ENCODE data around the gene PLEKHM3. TPM values are rescaled to one million over a fixed set of nuclear protein-coding genes. Genes with fewer than 3 reads are reported as not detected.
"Not testable (repeated sequence)": the region's sequence is repeated elsewhere in the genome, so short reads cannot be mapped to it uniquely, and the experiment has no call there.

The PLEKHM3 gene
- total RNA-seq, 1 donor from 2014 or later: 7.2 TPM

DNA sequence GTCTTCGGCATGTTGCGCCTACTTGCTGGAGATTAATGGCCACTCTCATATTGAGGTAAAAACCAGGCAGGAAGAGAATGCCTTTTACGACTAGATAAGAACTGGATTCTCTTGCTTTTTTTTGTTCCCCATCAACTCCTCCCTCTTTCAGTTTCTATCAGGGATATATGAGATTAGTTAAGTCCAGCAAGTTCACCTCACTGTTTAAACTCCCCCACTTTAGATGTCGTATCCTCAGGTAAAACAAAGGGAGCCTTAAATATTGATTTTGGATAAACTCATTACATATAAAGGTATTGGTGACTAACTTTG, 98.4 kb downstream of the PLEKHM3 start:
- peak in 1 of 2 donors; percentile 16 for DNase-seq (ENCODE audit: low read depth in 2 of 2)

- DNase-seq (ENCODE audit: low read depth in 2 of 2): peak; percentile 88 to 95
These were observed 99.0 kb downstream of the PLEKHM3 start for GRCh38 chr2:207926133-207926988.

- DNase-seq (ENCODE audit: low read depth in 2 of 2): no peak
These were observed 99.7 kb downstream of the PLEKHM3 start for GRCh38 chr2:207925601-207926000.

DNA sequence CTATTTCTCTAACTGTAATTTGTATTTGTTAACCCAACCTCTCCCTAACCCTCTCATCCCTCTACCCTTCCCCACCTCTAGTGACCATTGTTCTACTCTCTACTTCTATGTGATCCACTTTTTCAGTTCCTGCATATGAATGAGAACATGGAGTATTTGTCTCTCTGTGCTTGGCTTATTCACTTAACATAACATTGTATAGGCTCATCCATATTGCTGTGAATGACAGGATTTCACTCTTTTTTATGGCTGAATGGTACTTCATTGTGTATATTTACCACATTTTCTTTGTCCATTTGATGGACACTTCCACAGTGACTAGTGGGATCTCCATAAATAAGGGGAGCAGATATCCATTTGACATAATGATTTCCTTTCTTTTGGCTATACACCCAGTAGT, 103.7 kb downstream of the PLEKHM3 start:
- DNase-seq (ENCODE audit: low read depth in 2 of 2): no peak

GRCh38 chr2:207920721-207921120, 104.6 kb downstream of the PLEKHM3 start:
- no peak for DNase-seq (ENCODE audit: low read depth in 2 of 2)

DNA sequence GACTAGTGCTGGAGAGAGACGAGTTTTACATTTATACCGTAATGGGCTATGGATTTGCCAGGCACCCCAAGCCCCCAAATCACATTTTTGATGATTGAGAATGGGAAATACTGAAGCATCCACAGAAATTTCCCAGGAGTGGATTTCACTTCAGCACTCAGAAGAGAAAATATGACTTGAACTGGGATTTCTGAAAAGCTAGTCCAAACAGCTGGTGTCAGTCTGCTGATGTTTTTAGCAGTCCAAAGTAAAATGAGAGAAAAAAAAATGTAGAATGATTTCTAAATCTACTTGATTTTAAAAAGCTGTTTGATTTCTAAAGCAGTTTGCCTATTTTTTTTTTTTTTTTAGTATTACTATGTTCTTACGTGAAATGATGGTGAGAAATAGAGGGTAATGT, 105.0 kb downstream of the PLEKHM3 start:
- DNase-seq (ENCODE audit: low read depth in 2 of 2): no peak

GRCh38 chr2:207919164-207919919, 106.0 kb downstream of the PLEKHM3 start:
- DNase-seq (ENCODE audit: low read depth in 2 of 2): no peak

- no peak for DNase-seq (ENCODE audit: low read depth in 2 of 2)
These were observed 110.6 kb downstream of the PLEKHM3 start for GRCh38 chr2:207914716-207915115.

GRCh38 chr2:207913772-207914358, 111.5 kb downstream of the PLEKHM3 start:
- no peak for DNase-seq (ENCODE audit: low read depth in 2 of 2)

DNA sequence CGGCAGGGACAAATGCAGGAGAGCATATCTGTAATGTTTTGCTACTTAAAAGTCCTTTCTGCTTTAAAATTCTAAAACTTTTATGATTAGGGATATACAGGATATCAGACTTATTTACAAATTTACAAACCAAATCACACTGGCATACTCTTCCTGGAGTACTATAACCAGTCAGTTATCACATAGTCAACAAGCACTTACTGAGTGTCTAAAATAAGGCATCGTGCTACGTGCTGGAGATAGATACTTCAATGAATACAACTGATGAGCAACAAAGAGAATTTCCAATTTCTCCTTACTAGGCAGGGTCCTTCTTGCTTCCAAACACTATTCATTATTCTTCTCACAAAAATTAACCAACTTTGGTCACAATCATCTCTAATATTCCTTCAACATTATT, 113.5 kb downstream of the PLEKHM3 start:
- no peak for DNase-seq (ENCODE audit: low read depth in 2 of 2)

DNA sequence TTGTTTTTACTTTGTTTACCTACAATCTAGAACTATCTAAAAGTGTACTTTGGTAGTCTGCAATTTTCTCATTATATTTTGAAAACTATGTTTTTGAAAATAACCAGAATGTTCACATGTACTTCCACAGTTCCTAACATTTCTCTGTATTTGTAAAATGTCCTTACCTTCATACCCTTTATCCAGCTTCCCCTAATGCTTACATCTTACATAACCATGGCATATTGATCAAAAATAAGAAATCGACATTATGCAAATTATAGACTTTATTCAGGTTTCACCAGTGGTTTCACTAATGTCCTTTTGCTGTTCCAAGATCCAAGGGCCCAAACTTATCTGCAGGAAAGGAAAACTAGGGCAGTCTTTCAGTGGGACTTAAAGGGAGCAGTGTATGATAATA, 114.1 kb downstream of the PLEKHM3 start:
- DNase-seq (ENCODE audit: low read depth in 2 of 2): no peak

GRCh38 chr2:207906495-207906894, 118.8 kb downstream of the PLEKHM3 start:
- DNase-seq (ENCODE audit: low read depth in 2 of 2): not testable (repeated sequence)

DNA sequence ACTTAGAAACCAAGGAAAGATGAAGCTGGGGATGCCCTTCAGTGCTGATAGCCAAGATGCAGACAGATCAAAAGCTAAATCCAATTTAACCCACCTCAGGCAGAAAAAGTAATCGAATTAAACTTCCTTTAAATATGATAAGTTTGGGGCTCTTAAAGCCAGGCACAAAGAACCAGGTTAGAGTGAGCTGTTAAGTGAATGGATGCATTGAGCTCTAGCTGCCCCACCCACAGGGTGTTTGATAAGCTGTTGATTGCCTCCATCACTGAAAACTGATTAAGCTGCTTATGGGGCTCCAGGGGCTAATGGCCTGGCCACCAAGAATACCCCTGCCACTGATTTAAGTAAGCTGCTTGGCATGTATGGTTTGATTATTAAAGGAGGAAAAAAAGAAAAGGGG, 119.8 kb downstream of the PLEKHM3 start:
- DNase-seq (ENCODE audit: low read depth in 2 of 2): no peak

- no peak for DNase-seq (ENCODE audit: low read depth in 2 of 2)
These were observed 122.1 kb downstream of the PLEKHM3 start for GRCh38 chr2:207903236-207903635.

DNA sequence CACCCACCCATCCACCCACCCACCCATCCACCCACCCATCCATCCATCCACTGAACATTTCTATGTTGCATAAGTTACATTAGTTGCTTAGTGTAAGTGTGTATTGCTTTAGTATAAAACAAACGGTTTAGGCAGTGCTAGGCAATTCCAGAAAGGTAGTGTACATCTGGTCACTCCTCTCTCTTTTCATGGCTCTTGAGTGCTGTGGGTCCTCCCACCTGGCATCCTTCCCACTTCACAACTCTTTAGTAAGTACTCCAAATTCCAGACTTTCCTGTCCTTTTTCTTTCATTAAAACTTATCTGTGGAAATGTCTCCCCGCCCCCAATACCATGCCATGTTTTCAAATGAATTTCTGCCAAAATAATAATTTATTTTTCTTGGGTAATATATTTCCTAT, 122.5 kb downstream of the PLEKHM3 start:
- peak; percentile 6 to 46 for DNase-seq (ENCODE audit: low read depth in 2 of 2)

DNA sequence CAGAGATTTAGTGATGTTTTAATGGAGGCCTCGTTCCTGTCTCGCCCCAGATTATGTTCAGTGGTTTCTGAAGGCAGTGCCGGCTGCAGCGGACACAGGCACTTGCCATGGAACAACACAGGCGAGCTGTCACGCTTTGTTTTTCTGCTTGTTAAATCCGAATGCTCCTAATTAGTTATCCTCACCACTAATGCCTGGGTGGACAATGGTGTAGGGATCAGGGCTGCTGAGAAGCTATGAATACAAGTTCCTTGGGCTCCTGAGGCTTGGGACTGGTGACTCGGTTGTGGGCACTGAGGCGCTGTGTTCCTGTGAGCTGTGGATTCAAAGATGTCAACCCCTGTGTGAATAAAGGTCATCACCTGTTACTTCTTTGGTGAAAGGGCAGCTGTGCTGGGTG, 123.5 kb downstream of the PLEKHM3 start:
- no peak for DNase-seq (ENCODE audit: low read depth in 2 of 2)

DNA sequence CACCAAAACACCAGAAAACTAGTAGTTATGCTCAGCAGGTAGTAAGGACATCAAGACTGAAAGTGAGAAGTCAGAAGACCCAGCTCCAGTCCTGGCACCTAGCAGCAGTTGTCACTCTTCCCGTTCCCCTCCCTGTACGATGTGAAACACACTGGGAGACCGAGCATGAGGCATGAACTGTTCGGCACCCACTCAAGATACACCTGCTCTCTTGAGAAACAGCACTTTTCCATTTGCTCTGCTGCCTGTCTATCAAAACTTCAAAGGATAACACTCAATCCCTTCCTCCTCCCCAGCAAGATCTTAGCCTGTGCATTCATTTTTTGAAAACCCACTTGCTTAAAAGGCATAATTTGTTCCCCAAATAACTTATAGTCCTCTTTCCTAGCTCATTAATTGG, 123.9 kb downstream of the PLEKHM3 start:
- DNase-seq (ENCODE audit: low read depth in 2 of 2): no peak

- no peak for DNase-seq (ENCODE audit: low read depth in 2 of 2)
These were observed 127.0 kb downstream of the PLEKHM3 start for GRCh38 chr2:207898354-207898695.

DNA sequence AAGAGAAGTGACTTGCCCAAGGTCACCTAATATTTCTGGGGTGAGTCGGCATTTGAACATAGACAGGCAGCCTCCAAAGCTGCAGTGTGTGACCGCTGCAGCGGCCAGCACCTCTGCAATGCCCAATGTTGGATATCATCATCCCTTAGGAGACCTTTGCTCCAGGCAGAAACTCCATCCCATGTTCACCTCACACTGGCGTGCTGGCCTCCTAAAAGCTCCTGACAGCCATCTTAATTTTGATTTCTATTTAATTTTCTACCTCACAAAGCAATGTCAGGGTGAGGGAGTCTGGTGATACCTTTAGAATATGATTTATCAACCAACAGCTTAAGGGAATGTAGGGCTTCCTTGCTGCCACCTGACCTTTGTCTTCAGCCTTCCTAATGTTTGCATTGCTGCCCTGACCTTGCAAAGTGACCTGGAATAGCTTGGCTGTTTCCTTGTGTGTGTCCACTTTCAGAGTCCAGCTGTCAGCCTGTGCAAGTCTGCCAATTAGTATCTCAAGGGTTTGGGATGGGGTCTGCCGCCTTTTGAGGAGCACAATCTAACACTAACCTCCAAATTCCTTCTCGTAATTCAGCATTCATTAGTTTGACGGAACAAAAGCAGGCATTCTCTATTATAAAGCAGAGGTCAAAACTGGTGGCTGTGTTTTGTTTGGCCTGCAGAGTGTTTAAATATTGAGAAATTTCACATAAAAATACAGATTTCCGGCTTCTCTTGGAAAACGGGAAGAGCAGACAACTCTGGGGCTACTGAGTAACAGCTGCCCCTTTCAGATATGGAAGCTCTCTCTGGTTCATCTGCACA, 127.6 kb downstream of the PLEKHM3 start:
- DNase-seq (ENCODE audit: low read depth in 2 of 2): peak; percentile 86 to 91

DNA sequence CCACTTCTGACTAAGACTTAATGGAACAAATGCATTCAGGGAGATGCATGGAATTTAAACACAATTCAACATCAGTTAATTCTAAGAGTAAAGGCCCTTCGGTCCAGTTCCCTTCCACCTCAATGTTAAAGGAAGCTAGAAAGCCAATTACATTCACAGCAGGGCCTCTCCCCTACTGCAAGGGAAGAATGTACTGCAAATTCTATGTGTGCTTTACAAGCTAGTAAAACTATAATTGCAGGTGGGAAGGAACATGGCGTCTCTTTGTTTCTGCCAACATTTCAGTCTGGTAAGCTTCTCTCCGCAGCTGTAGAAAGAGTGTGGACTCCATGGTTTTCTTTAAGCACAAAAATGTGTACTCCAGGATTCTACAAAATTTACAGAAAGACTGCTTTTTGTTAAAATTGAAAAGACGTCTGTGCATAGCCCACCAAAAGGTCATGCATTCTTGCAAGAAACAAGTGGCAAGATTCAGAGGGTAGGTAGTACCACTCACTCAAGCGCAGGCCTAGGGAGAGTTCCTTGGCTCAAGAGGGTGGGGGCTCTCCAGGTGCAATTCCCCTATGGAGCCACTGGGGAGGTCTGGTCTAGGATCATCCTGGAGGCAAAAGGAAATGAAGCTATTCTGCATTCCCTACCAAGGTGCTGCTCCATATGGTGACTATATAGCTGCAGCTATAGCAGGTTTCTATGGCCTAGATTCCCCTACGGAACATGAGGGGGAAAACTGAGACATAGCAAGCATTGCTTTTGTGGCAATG, 128.6 kb downstream of the PLEKHM3 start:
- DNase-seq (ENCODE audit: low read depth in 2 of 2): peak in 1 of 2 donors; percentile 2

GRCh38 chr2:207895274-207895860, 130.0 kb downstream of the PLEKHM3 start:
- DNase-seq (ENCODE audit: low read depth in 2 of 2): no peak
